GM19238 (cell line): Measurements from ENCODE around the gene KIF1A.
"Not testable (repeated sequence)": the region's sequence is repeated elsewhere in the genome, so short reads cannot be mapped to it uniquely, and the experiment has no call there.

Experiments
- DNase-seq: peaks from one replicate; pipeline ENCODE4 v3.0.0; 2011; ENCODE audit warnings: low spot score; ENCODE audit not compliant: insufficient read length

The KIF1A gene

DNA sequence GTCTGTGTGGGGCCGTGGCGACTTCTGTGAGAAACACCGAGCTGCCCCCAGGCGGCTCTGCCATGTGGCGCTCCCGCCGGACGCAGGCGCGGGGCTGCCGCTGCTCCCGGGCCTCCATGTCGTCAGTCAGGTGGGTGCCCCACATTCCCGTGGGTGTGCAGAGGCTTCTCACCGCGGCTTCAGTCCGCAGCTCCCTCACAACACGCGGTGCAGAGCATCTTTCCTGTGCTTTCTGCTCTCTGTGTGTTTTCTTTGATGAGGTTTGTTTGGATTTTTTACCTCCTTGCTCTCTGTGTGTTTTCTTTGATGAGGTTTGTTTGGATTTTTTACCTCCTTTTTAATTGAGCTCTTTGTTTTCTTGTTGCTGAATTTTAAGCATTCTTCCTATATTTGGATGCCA lies 115.4 kb downstream of the KIF1A start:
- DNase-seq = no peak

DNA sequence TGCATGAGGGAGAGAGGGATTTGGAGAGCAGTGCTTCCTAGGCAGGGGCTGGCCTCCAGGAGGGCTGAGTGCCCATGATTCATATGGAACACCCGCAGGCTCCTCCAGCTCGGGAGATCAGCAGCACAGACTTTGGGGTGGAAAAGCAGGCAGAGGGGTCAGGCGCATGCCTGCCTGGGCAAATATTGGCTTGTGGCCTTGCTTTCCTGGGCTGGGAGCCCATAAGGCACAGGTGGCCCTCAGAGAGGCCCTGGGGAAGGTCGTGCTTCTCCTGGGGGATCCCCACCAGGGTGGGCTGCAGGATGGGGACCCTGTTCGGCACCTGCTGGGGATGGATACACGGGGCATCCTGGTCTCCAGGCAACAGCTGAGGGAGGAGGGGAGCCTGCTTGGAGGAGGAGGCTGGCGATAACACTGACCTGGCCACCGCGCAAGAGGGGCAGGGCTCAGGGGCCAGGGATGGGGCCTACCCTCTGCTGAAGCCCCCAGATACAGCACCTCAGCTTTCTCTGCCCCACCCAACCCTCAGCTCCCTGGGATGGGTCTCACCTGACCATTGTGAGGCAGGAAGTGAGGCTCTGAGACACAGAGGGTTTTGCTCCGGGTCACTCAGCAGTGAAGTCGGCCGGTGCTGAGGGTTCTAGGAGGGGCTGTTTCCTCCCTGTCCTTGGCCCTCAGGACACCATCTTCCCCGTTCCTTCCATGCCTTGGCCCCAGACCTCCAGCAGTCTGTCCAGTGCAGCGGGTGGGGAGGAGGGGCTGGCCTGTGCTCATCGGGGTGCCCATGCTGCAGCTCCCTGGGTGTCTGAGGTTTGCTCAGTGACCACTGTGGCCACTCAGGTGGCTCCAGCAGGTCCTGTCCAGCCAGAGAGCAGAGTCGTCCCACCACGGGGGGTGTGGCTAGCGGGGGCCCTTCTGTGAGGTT lies 116.3 kb downstream of the KIF1A start:
- DNase-seq = no peak

DNA sequence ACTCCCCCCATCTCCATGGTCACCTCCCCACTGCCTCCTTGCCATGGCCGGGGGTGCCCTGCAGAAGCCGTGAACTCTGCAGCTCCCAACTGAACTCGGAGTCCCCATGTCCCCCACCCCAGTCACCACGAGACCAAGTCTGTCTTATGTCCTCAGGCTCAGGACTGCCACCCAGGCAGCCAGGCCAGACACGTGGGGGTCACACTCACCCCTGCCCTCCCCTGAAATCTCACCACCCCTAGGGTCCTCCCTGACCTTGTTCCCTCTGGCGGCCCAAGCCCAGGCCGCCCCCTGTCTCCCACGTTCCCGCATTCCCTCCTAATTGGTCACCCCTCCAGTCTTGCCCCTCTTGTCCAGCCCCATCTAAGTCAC lies 117.4 kb downstream of the KIF1A start:
- no peak for DNase-seq

DNA sequence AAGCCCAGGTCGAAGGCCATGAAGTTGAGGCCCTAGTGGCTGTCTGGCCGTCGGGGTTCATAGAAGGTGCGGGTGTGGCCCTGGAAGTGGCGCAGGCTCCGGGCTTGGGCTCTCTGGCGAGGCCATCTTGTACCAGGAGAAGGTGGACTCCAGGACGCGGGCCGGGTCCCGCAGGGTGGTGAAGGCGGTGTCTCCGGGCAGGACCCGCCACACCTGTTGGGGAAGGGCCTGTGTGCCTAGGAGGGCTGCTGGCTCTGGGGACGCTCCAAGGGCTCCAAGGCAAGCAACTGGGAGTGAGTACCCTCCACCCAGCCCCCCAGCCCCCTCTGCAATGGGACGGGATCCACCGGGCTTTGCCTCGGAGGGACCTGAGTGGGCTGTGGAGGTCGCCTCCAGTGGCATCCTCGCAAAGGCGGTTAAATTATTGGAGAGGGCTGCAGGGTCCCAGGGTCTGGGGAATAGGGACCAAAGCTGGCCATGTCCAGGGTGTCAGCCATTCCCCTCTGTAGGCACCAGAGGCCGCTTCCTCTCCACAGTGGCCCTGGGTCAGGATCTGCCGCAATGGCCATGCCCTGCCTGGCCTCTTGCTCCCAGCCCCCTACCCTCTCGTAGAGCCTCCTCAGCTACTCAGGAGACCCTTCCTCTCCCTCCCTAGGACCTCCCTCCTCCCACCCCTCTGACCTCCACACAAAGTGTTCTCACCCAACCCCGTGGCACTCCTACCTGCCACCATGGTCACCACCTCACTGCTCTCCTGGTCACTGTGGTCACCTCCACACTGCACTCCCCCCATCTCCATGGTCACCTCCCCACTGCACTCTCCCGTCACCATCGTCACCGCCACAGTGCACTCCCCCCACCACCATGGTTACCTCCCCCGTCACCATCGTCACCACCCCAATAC lies 118.0 kb downstream of the KIF1A start:
- DNase-seq = no peak

DNA sequence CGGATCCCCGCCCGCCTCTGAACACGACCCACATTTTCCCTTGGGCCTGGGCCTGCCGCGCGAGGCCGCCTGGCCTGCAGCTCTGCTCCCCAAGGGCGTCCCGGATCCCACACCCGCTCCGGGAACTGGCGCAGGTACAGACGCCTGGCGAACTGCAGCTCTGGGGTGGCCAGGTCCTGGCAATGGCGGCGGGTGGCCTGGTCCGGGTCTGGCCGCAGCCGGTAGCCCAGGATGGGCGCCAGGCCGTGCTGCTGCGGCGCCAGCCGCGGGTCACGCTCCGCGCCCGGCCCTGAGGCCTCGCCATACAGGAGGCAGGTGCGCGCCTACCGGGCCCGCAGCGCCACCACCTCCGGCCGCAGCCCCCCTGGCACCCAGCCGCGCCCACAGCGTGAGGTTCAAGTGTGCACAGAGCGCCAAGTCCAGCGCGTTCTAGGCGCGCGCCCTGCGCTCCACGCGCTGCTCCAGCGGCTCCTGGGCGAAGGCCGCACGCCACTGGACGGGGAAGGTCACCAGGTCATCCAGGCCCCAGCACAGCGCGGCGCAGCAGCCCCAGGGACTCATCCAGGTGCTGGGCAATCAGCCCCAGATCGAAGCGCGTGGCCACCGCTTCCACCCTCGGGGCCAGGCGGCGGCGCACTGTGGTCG lies 118.8 kb downstream of the KIF1A start:
- DNase-seq = no peak

DNA sequence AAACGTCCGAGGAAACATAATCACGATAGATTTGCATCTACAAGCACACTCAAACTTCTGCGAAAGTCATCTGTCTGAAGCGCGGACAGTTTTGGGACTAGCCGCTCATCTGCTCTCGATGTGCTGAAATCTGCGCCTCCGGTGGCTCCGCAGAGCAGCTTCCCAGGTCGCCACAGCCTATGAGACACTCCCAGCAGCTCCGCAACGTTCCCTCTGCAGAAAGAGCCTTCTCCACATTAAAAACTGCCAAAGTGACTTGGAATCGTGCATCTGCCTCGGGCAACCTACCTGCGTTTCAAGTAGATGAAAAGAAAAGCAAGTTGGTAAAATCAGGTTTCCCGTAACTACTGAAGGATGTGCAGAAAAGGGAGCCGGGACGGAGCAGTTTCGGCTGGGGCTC lies 119.4 kb downstream of the KIF1A start:
- not testable (repeated sequence) for DNase-seq

DNA sequence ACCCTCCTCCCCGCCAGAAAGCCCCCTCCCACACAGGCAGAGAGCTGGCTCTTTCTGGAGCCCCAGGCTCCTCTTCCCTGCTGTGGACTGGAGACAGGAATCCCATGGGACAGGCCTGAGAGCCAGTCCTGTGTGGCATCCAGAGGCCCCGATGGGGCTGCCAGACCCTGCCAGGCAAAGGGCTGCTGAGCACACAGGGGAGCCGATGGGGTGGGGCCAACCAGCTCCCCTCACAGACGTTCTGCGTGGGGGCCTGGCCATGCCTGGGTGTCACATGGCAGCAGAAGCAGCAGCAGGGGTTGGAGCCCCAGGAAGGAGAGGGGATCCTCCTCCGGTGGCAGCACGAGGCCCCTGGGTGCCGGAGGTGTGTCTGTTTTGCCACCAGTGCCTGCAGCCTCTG lies 120.2 kb downstream of the KIF1A start:
- DNase-seq = not testable (repeated sequence)

DNA sequence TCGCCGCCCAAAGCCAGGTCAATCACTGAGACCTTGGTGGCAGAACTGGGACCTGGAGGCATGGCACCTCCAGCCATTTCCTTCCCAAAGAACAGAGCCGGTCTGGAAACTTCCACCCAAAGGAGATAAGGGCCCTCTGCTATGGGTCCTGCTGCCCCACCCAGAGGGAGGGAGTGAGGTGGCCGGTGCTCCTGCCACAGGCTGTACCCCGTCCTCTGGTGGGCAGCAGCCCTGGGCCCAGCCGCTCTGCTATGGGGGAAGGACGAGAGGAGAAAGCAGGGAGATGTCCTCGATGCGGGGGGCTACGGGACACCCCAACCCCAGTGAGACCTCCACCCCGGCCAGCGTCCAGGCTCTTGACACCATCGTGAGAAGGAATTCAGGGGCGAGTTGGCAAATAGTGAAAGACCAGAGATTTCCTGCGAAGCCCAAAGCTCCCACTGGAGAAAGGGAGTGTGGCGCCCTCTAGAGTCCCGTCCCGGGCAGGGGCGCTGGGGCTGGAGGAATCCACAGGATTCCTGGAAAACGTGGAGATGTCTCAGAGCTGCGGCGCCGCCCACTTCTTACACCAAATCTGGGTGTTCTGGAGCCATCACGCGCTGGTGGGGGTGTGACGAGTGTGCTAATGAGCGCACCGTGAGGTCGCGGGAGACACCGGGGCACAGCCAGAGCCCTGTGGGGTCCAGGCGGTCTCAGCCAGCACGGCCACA lies 121.0 kb downstream of the KIF1A start:
- DNase-seq = not testable (repeated sequence)

DNA sequence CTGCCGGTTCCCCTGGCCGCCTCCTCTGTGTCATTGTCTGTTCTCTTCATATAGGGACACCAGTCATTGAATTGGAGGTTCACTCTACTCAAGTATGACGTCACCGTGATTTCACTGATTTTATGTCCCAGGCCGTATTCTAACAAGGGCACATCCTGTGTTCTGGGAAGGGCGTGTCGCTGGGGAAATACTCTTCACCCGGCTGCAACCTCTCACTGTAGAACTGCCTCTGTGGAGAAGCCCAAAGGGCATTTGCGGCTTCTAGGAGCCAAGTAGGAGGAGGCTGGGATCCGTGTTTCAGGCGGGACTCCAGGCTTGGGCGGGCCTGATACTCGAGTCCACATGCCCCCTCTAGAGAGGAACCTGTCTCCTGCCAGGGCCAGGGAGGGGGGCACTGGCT lies 123.5 kb downstream of the KIF1A start:
- not testable (repeated sequence) for DNase-seq

DNA sequence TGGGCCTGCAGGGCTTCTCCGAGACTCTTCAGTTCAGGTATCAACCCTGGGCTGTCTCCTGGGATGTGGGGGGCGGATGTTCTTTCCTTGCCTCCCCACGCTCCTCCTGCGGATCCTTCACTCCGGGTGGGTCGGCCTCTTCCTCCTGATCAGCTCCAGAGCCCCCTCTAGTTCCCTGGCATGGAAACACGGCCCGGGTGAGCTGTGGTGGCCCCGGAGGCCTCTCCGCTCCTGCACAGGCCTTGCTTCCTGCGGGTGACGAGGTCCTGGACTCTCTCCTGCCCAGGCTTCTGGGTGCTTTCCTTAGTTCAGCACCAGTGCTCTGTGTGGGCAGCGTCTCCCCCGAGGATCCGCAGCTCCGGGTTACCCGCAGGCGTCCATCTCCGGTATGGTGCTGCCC lies 124.4 kb downstream of the KIF1A start:
- DNase-seq = not testable (repeated sequence)

DNA sequence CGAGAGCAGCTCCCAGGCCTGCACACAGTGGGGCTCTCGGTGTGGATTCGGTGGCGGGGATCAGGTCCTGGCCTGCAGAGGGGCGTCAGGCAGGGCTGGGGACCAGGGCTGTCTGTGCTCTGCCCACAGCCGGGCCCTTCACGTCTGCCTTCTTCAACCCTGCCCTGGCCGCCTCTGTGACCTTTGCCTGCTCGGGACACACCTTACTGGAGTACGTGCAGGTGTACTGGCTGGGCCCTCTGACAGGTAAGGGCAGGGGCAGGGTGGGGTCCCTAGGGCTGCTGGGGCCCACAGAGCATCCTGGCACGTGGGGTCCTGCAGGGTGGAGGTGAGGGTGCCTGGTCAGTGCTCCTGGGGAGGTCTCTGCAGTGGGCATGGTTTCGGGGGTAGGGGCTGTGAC lies 125.7 kb downstream of the KIF1A start:
- DNase-seq = not testable (repeated sequence)

DNA sequence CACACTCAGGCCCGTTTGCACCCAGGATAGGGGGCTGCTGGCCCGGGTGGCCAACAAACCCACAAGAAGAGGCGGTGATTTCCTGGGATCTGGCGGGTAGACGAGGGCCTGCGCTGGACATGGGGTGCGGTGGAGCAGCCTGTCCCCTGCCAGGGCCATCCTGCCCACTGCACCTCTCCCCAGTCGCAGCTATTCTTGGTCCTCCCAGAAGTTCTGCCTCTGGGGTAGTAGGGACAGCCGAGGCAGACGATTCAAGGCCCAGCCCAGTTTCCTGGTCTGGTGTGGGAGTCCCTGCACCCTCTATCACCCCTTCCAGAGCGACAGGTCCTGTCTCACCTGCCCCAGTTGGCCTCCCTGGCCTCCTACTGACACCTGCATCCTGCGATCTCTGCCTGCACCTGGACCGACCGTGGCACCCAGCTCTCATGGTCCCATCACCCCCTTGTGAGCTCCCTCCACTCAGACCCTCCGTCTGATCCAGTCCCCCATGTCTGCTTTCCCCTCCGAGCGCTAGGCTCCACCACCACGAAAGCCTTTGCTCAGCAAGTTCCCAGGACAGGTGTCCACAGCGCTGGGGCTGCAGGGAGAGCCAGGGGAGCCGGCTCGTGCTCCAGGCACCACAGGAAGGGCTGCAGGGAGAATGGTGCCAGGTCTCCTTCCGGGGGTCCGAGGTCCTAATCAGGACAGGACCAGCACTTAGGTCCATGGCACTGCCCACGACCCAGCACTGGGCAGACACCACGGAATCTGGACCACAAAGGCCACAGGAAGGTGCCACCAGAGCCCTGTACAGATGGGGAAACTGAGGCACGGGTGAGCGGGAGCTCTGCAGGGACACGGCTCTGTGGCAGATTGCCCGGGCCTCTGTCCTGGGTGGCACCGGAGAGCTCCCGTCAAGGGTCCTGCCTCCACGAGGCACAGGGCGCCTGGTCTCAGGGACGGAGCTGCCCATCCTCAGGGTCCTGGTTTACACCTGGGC lies 127.1 kb downstream of the KIF1A start:
- DNase-seq = not testable (repeated sequence)

DNA sequence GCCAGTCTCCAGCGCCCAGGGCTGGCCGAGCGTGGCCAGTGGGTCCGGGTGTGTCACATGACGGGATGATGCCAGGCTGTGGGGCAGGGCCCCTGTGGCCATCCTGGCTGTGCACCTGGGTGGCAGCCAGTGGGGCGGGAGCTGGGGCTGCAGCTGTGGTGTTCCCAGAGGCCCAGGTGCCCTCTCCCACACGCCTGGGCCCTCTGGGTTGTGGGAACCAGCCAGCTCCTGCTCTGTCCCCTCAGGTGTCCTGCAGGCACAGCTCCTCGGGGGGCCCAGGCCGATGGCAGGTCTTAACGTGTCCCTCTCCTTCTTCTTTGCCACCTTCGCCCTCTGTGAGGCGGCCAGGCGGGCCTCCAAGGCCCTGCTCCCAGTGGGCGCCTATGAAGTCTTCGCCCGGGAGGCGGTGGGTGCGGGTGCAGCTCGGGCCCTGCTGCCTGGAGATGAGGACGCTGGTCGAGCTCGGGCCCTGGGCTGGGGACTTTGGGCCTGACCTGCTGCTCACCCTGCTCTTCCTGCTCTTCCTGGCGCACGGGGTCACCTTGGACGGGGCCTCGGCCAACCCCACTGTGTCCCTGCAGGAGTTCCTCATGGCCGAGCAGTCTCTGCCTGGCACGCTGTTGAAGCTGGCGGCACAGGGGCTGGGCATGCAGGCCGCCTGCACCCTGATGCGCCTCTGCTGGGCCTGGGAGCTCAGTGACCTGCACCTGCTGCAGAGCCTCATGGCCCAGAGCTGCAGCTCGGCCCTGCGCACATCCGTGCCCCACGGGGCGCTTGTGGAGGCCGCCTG lies 128.2 kb downstream of the KIF1A start, which contains the start of gene AQP12A:
Gene AQP12A (plus strand): TSS at position 236 of the 790 bp plus-strand sequence. CDS start 48 bp downstream, at position 284.
- DNase-seq = not testable (repeated sequence)

DNA sequence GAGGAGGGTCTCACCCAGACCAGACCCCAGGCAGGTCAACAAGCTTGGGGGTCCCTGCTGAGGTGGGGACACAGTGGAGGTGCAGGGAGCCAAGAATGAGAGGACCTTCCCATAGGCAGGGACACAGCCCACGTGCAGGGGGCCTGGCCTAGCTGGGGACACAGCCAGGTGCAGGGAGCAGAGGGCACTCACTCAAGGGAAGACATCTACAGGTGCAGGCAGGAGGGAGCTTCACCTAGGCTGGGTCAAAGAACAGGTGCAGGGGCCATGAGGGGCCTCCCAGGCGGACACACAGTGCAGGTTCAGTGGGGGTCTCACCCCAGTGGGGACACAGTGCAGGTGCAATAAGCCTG lies 129.0 kb downstream of the KIF1A start:
- not testable (repeated sequence) for DNase-seq

DNA sequence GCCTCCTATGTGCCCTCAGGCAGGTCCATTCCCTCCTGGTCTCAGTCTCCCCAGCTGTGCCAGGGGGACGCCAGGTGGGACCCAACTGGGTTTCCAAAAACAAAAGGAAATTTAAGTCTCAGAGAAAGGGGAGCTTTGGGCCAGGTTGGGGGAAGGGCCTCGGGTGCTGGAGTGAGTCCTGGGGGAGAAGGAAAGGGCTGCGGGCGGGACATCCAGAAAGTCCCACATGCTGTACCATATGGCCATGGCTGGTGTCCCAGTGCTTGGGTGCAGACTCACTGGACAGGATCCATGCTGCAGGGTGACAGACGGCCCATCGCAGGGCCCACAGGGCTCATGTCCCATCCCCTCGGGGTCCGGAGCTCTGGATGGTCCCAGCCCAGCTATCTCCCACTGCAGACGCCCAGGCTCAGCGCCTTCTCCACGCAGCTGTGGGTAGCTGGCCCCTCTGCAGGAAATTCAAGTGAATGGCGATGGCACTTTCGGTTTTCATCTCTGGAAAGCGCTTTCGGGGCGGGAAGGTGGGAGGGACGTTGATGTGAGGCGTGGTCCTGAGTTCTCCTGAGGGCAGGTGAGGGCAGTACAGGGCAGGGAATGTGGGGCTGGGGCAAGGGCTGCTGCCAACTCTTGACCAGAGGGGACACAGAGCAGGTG lies 129.5 kb downstream of the KIF1A start:
- DNase-seq = not testable (repeated sequence)

DNA sequence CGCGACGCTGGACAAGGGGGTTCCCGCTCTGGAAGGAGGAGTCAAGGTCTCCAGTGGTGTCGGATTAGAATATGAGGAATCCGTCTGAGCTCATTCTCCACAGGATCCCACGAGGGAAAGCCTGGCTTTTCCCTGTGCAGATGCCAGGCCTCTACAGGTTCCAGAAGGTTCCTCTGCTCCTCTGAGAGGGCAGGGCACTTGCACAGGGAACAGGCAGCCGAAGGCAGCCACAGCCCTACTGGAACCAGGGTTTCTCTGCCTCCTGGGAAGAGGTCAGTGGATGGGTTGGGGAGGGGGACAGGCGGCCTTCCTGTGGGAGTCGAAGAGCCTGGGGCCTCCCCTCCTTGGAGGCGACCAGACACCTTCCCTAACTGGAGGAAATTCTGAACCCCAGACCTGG lies 130.0 kb downstream of the KIF1A start:
- no peak for DNase-seq

DNA sequence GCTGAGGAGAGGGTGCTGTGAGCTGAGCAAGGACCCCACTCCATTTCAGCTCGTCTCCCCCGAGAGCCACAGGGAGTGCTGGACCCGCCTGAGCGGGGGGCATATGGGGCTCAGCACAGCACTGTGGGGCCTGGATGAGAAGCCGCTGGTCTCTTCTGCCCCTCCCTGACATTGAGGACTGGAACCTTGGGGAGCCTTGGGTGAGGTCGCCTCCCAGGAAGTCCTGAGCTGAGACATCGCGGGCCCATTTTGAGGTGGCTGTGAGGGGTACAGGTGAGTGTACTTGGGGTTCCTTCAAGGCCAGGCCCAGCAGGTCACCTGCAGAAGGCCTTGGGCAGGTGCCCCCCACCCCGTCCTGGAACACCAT lies 131.5 kb downstream of the KIF1A start:
- no peak for DNase-seq

DNA sequence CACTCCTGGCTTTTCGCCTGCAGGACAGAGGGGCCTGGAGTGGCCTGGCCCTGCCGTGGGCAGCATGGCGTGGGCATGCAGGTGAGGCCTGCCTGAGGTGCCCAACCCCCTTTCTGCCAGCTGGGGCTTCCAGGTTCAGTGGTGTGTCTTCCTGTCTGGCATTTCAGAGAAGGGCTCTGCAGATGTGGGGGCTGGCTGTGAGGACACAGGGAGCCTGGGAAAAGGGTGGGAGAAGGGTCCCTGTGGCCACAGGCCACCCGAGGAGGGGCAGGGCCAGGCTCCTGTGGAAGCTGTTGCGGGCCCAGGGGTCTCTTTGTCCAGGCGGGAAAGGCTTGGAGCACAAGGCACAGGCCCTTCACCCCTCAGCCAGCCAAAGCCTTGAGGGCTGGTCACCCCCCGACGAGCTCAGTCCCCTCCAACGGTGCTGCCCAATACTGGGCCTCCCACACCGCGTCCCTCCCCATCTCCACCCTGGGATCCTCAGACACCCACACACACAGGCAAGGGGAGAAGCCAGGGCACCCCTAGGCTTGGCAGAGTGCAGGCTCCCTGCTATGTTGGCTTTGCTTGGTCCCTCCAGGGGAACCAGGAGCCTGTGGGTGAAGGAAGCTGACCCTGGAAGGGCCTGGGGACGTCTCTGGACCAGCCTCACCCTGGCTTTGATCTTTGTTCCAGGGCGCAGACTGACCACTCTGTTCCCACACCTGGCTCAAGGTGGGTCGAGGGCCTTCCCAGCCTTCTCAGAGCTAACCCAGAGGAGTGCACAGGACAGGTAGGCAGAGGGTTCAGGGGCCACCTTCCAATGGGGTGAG lies 132.1 kb downstream of the KIF1A start:
- no peak for DNase-seq
